HL-60 (cell line): ENCODE measurements around the gene TMEM53.

Experiments used
- DNase-seq, 2 experiments: peaks; one replicate each; pipeline ENCODE4 v3.0.0-alpha.2; 2010 to 2020; ENCODE audit warnings: low read depth in 1 of 2, low spot score in 1 of 2
- H3K27ac ChIP-seq: fragments of 250-450 bp; sonication (Bioruptor Pico); replicated peaks from 2 replicates; pipeline ENCODE4 v1.5.1; 2020; ENCODE audit warnings: mild to moderate bottlenecking, moderate library complexity
- H3K27me3 ChIP-seq: fragments of 250-450 bp; sonication (Bioruptor Pico); 2 replicates; pipeline ENCODE4 v1.5.1; 2021; ENCODE audit warnings: mild to moderate bottlenecking, moderate library complexity; ENCODE audit not compliant: insufficient read depth, poor library complexity, severe bottlenecking
- H3K4me3 ChIP-seq: replicated peaks from 2 replicates; pipeline ENCODE4 v1.5.1; 2011; ENCODE audit warnings: mild to moderate bottlenecking, control low read depth, low read length; ENCODE audit not compliant: insufficient read depth
- GABPA ChIP-seq: IDR thresholded peaks from 2 replicates; pipeline ENCODE4 v1.6.1; 2012; ENCODE audit warnings: low read depth
- POLR2AphosphoS5 ChIP-seq: IDR thresholded peaks from 2 replicates; pipeline ENCODE4 v1.6.1; 2012; ENCODE audit warnings: low read depth
- SPI1 ChIP-seq: IDR thresholded peaks from 2 replicates; pipeline ENCODE4 v1.6.1; 2012; ENCODE audit warnings: low read depth, mild to moderate bottlenecking, borderline replicate concordance
- TF ChIP-seq, protein P1 (sequence below): IDR thresholded peaks from one replicate; pipeline ENCODE4 v1.5.1; 2011; ENCODE audit warnings: low read length, control low read depth, inconsistent platforms; ENCODE audit not compliant: insufficient read depth
- TF ChIP-seq, protein P2 (sequence below): IDR thresholded peaks from 2 replicates; pipeline ENCODE4 v1.6.1; 2012; ENCODE audit warnings: low read depth; ENCODE audit not compliant: insufficient replicate concordance

TMEM53 gene

DNA sequence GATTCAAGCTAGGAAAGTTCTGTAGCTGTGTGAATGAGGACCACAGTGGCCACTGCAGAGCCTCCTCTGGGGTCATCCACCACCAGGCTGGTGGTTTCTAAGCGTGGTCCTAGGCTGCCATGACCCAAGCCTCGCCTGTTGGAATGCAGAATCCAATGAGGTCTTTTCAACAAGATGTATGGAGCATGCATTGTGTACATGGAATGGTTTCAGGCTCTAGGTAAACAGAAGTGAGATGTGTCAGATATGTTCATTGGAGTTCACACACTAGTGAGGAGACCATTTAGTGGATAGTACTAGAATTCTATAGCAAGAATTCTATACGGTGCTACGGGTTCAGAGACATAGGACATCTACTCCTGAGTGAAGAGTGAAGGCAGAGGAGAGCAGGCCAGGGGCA lies 46.0 kb upstream of the TMEM53 start:
- no peak for DNase-seq
- H3K27ac ChIP-seq = no peak overlapping the region
- H3K27me3 ChIP-seq = no peaks in the 10 kb centered on the region
- no peak overlapping the region for H3K4me3 ChIP-seq
- no peak for TF ChIP-seq GABPA
- TF ChIP-seq, protein P1, sequence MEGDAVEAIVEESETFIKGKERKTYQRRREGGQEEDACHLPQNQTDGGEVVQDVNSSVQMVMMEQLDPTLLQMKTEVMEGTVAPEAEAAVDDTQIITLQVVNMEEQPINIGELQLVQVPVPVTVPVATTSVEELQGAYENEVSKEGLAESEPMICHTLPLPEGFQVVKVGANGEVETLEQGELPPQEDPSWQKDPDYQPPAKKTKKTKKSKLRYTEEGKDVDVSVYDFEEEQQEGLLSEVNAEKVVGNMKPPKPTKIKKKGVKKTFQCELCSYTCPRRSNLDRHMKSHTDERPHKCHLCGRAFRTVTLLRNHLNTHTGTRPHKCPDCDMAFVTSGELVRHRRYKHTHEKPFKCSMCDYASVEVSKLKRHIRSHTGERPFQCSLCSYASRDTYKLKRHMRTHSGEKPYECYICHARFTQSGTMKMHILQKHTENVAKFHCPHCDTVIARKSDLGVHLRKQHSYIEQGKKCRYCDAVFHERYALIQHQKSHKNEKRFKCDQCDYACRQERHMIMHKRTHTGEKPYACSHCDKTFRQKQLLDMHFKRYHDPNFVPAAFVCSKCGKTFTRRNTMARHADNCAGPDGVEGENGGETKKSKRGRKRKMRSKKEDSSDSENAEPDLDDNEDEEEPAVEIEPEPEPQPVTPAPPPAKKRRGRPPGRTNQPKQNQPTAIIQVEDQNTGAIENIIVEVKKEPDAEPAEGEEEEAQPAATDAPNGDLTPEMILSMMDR = no peak
- TF ChIP-seq POLR2AphosphoS5 = no peak

DNA sequence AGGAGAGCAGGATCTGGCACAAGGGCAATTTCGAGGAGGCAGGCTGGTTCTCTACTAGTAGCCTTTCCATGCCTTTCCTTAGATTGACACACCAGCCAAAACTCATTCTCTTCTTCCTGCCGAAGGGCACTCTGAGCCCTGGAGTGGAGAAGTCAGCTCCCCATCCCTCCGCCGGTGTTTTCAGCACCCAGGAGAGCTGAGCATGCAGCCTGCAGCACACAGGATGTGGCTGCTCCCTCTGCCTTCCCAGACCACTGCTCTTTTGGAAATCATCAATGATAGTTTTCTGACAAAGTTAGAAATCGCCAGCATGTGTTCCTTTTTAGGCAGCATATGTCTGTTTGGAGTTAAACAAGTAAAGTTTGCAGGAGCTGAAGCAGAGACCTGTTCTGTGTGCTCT lies 45.0 kb upstream of the TMEM53 start:
- Histone ChIP-seq H3K27ac (no peak overlapping the region), H3K27me3 (no peaks in the 10 kb centered on the region), H3K4me3 (no peak overlapping the region)
- DNase-seq = no peak
- TF ChIP-seq, protein P1 = no peak
- TF ChIP-seq, protein P2, sequence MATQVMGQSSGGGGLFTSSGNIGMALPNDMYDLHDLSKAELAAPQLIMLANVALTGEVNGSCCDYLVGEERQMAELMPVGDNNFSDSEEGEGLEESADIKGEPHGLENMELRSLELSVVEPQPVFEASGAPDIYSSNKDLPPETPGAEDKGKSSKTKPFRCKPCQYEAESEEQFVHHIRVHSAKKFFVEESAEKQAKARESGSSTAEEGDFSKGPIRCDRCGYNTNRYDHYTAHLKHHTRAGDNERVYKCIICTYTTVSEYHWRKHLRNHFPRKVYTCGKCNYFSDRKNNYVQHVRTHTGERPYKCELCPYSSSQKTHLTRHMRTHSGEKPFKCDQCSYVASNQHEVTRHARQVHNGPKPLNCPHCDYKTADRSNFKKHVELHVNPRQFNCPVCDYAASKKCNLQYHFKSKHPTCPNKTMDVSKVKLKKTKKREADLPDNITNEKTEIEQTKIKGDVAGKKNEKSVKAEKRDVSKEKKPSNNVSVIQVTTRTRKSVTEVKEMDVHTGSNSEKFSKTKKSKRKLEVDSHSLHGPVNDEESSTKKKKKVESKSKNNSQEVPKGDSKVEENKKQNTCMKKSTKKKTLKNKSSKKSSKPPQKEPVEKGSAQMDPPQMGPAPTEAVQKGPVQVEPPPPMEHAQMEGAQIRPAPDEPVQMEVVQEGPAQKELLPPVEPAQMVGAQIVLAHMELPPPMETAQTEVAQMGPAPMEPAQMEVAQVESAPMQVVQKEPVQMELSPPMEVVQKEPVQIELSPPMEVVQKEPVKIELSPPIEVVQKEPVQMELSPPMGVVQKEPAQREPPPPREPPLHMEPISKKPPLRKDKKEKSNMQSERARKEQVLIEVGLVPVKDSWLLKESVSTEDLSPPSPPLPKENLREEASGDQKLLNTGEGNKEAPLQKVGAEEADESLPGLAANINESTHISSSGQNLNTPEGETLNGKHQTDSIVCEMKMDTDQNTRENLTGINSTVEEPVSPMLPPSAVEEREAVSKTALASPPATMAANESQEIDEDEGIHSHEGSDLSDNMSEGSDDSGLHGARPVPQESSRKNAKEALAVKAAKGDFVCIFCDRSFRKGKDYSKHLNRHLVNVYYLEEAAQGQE = peak; percentile 33

DNA sequence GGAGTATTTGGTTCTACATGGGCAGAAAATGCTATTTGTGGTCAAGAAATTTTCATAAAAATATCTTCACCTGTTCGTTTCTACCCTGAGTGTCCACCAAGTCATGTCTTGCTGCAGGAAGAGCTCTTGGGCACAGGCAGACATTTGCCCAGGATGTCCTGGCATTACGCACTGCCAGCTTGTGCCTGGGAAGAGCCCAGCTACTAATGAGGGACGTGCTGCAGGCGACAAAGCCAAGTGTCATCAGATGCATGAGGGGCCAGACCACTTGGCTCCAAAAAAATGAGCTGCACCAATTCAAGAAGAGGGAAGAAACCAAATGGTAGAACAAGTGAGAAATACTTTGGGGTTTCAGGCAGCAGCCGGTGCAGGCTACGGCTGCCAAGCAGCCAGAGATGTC lies 43.8 kb upstream of the TMEM53 start:
- Histone ChIP-seq H3K27me3 (no peaks in the 10 kb centered on the region), H3K4me3 (no peak overlapping the region)
- TF ChIP-seq, protein P1 = no peak
- TF ChIP-seq, protein P2 = no peak
- no peak for TF ChIP-seq GABPA
- no peak for TF ChIP-seq SPI1
- no peak for TF ChIP-seq POLR2AphosphoS5

DNA sequence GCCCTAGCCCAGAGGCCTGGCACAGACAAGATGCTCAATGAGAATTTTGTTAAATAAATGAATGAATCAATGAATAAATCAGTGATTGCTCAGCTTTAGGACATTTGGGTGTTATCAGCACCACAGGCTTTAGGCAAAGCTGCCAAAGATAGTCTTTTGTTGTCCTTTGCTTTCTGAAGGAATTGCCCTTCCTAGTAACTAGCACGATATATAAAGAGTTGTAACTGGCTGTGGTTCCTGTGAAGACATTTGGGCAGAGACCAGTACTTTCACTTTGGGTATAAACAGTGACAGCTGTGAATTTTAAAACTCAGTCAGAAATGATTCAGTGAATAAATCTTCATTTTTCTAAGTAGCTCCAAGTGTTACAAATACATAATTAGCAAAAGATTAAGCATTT lies 43.4 kb upstream of the TMEM53 start:
- TF ChIP-seq SPI1 = no peak
- TF ChIP-seq, protein P2 = no peak
- TF ChIP-seq, protein P1 = no peak
- TF ChIP-seq GABPA = no peak
- no peak for TF ChIP-seq POLR2AphosphoS5
- no peak overlapping the region for H3K27ac ChIP-seq
- H3K4me3 ChIP-seq = no peak overlapping the region

More for the DNA sequence above, 43.8 kb upstream of the TMEM53 start:
- DNase-seq = no peak
- no peak overlapping the region for H3K27ac ChIP-seq

More for the DNA sequence above, 43.4 kb upstream of the TMEM53 start:
- no peak for DNase-seq
- no peaks in the 10 kb centered on the region for H3K27me3 ChIP-seq
